ENCODE data around the gene PCSK2. TPM values are rescaled to one million over a fixed set of nuclear protein-coding genes. Genes with fewer than 3 reads are reported as not detected.

PCSK2 gene
- total RNA-seq, 1 donor from 2014 or later: 28.7 TPM

DNA sequence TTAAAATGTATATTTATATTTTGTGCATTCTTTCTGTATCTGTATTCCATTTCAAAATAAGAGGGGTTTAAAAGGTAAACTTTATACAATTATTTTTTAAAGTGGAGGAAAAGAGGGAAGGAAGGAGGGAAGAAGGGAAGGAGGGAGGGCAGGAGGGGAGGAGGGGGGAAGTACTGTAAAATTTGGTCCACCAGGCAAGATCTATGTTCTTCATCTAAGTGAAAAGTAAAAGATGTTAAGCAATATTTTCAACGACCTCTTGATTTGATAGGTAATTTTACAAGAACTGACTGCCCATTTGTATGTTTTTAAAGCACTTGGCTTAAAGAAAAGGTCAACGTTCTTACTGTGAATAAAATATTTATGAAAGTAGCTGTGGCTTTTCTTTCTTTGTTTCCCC, 29.8 kb upstream of the PCSK2 start:
- no peak overlapping the region for H3K27ac Mint-ChIP-seq (ENCODE audit: unreplicated experiment)
- no peaks in the 10 kb centered on the region for H3K27me3 Mint-ChIP-seq (ENCODE audit: unreplicated experiment)
- H3K36me3 Mint-ChIP-seq (ENCODE audit: unreplicated experiment): no peaks in the 10 kb centered on the region
- no peaks in the 10 kb centered on the region for H3K9me3 Mint-ChIP-seq (ENCODE audit: unreplicated experiment)
- no peak for DNase-seq
- no peak overlapping the region for H3K4me3 Mint-ChIP-seq (ENCODE audit: unreplicated experiment)
- H3K4me1 Mint-ChIP-seq (ENCODE audit: low read depth, unreplicated experiment): no peaks in the 10 kb centered on the region
- TF ChIP-seq CTCF (IDR thresholded peaks at IDR 0.05; ENCODE audit: partially characterized antibody, unreplicated experiment): no peak

DNA sequence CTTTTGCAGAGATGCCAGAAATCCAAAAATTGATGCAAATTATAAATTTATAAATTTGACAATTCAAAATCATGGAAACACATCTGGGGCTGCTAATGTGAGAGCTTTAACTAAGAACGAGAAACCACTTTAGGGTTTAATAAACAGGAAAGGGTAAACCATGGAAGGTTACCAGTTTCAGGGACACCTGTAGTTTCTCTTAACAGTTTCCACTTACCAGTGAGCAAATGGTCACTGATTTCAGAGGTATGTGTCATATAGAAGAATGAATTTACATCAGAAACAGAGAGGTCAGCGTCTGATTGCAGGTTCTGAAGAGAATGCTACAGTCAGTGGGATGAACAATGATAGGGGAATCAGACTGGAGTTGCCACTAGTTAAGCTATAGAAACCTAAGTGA, 24.8 kb upstream of the PCSK2 start:
- TF ChIP-seq CTCF (IDR thresholded peaks at IDR 0.05; ENCODE audit: partially characterized antibody, unreplicated experiment): no peak
- Mint-ChIP-seq H3K27ac (ENCODE audit: unreplicated experiment) (no peak overlapping the region), H3K27me3 (ENCODE audit: unreplicated experiment) (no peaks in the 10 kb centered on the region), H3K4me1 (ENCODE audit: low read depth, unreplicated experiment) (no peaks in the 10 kb centered on the region), H3K36me3 (ENCODE audit: unreplicated experiment) (no peaks in the 10 kb centered on the region), H3K9me3 (ENCODE audit: unreplicated experiment) (peaks cover 2% of the 10 kb centered on the region), H3K4me3 (ENCODE audit: unreplicated experiment) (no peak overlapping the region)
- no peak for DNase-seq

GRCh38 chr20:17202673-17203072, 24.2 kb upstream of the PCSK2 start:
- TF ChIP-seq CTCF (IDR thresholded peaks at IDR 0.05; ENCODE audit: partially characterized antibody, unreplicated experiment): no peak
- no peak overlapping the region for H3K27ac Mint-ChIP-seq (ENCODE audit: unreplicated experiment)
- peaks cover 2% of the 10 kb centered on the region for H3K9me3 Mint-ChIP-seq (ENCODE audit: unreplicated experiment)
- H3K27me3 Mint-ChIP-seq (ENCODE audit: unreplicated experiment): no peaks in the 10 kb centered on the region
- no peak for DNase-seq
- no peaks in the 10 kb centered on the region for H3K4me1 Mint-ChIP-seq (ENCODE audit: low read depth, unreplicated experiment)
- no peak overlapping the region for H3K4me3 Mint-ChIP-seq (ENCODE audit: unreplicated experiment)
- H3K36me3 Mint-ChIP-seq (ENCODE audit: unreplicated experiment): no peaks in the 10 kb centered on the region

GRCh38 chr20:17205084-17205813, 21.6 kb upstream of the PCSK2 start:
- H3K27me3 Mint-ChIP-seq (ENCODE audit: unreplicated experiment): no peaks in the 10 kb centered on the region

More at GRCh38 chr20:17205084-17205813, 21.6 kb upstream of the PCSK2 start:
- Mint-ChIP-seq H3K36me3 (ENCODE audit: unreplicated experiment) (no peaks in the 10 kb centered on the region), H3K9me3 (ENCODE audit: unreplicated experiment) (peaks cover 2% of the 10 kb centered on the region), H3K4me1 (ENCODE audit: low read depth, unreplicated experiment) (no peaks in the 10 kb centered on the region), H3K4me3 (ENCODE audit: unreplicated experiment) (no peak overlapping the region), H3K27ac (ENCODE audit: unreplicated experiment) (no peak overlapping the region)
- no peak for TF ChIP-seq CTCF (IDR thresholded peaks at IDR 0.05; ENCODE audit: partially characterized antibody, unreplicated experiment)
- DNase-seq: no peak

All from glutamatergic neuron (in vitro differentiated cells).